ENCODE measurements around the gene COL11A2. TPM values are rescaled to one million over a fixed set of nuclear protein-coding genes. Genes with fewer than 3 reads are reported as not detected.
A peak's percentile ranks its signal among the peaks of the same experiment; 100 is the strongest.

COL11A2 gene
- total and polyA plus RNA-seq, 7 donors = 0.16 to 1.4 (median 0.50) TPM; not detected in 3

DNA sequence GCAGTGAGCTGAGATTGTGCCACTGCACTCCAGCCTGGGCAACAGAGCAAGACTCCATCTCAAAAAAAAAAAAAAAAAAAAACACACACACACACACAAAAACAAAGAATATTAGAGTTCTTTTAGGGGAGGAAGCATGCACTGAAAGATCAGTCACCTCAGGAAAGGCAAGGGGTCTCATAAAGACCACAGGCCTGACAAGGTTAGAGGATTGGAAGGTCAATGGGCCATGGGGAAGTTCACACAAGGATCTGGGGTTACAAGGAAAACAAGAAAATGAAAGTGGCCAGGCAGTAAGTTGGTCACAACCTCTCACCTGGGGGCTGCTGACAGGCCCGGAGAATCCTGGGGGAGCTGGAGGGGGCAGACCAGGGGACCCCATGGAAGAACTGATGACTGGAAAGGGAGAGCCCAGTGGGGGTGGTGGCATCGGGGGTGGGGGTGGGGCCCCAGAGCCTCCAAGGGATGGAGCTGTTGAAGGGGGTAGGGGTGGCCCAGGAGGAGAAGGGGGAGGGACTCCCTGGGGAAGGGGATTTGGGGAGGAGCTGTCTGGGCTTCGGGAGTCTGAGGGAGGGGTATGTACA, 6.7 kb upstream of the COL11A2 start:
- intact Hi-C loops (cut with DNase I) = no loop called here
- Histone ChIP-seq H3K27ac (peak overlapping the region; percentile 91 to 98 (median 96)), H3K27me3 (no peaks in the 10 kb centered on the region), H3K4me1 (peaks cover 0 to 56% (median 41%) of the 10 kb centered on the region in 4 donors), H3K9me3 (no peaks in the 10 kb centered on the region), H3K4me3 (peak overlapping the region; percentile 77 to 90 (median 84)), H3K36me3 (peaks cover 20 to 63% (median 40%) of the 10 kb centered on the region in 4 donors)
- WGBS, 2 donors = 31 to 43% methylated on average over 3 of the region's 3 CpGs
- DNase-seq = no peak
- TF ChIP-seq EP300 (IDR thresholded peaks at IDR 0.05) = no peak
- TF ChIP-seq POLR2AphosphoS5 (IDR thresholded peaks at IDR 0.05) = no peak
- TF ChIP-seq, protein P1, sequence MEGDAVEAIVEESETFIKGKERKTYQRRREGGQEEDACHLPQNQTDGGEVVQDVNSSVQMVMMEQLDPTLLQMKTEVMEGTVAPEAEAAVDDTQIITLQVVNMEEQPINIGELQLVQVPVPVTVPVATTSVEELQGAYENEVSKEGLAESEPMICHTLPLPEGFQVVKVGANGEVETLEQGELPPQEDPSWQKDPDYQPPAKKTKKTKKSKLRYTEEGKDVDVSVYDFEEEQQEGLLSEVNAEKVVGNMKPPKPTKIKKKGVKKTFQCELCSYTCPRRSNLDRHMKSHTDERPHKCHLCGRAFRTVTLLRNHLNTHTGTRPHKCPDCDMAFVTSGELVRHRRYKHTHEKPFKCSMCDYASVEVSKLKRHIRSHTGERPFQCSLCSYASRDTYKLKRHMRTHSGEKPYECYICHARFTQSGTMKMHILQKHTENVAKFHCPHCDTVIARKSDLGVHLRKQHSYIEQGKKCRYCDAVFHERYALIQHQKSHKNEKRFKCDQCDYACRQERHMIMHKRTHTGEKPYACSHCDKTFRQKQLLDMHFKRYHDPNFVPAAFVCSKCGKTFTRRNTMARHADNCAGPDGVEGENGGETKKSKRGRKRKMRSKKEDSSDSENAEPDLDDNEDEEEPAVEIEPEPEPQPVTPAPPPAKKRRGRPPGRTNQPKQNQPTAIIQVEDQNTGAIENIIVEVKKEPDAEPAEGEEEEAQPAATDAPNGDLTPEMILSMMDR (IDR thresholded peaks at IDR 0.05) = no peak
- no peak for TF ChIP-seq POLR2A (IDR thresholded peaks at IDR 0.05)

DNA sequence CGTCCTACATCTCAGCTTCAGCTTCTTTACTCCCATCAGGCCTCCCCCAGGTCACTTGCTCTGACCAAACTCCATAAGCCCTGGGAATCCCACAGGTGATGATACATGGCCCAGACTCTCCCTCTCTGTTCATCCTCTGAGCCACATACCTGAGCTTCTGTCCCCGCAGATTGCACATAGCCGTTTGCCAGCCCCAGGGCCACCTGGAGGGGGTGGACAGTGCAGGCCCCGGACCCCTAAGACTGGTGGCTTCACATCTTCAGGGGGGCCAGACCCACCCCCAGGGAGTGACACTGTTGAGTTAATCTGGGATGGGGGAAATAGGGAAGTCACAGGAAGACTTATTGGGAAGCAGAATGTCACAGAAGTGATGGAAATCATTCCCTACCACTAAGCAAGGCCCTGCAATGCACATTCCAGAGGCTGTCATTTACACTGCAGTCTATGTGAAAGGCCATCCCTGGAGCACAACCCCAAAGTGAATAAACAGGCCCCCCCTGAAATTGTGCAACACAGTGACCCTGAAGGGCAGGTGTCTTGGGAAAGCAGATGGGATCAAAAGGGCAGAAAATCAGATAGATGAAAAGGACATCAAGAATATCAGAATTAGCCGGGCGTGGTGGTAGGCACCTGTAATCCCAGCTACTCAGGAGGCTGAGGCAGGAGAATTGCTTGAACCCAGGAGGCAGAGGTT, 6.0 kb upstream of the COL11A2 start:
- WGBS, 2 donors = 66 to 87% methylated on average over 6 of the region's 6 CpGs
- Histone ChIP-seq H3K27me3 (no peaks in the 10 kb centered on the region), H3K36me3 (peaks cover 16 to 56% (median 36%) of the 10 kb centered on the region in 4 donors), H3K9me3 (no peaks in the 10 kb centered on the region), H3K4me1 (peaks cover 0 to 53% (median 42%) of the 10 kb centered on the region in 4 donors), H3K4me3 (no peak overlapping the region), H3K27ac (peak overlapping the region in 2 of 4 donors; percentile 50 to 98)
- intact Hi-C loops (cut with DNase I) = no loop called here
- no peak for TF ChIP-seq POLR2AphosphoS5 (IDR thresholded peaks at IDR 0.05)
- TF ChIP-seq POLR2A (IDR thresholded peaks at IDR 0.05) = no peak
- TF ChIP-seq EP300 (IDR thresholded peaks at IDR 0.05) = no peak
- TF ChIP-seq, protein P1 (IDR thresholded peaks at IDR 0.05) = no peak
- no peak for DNase-seq

DNA sequence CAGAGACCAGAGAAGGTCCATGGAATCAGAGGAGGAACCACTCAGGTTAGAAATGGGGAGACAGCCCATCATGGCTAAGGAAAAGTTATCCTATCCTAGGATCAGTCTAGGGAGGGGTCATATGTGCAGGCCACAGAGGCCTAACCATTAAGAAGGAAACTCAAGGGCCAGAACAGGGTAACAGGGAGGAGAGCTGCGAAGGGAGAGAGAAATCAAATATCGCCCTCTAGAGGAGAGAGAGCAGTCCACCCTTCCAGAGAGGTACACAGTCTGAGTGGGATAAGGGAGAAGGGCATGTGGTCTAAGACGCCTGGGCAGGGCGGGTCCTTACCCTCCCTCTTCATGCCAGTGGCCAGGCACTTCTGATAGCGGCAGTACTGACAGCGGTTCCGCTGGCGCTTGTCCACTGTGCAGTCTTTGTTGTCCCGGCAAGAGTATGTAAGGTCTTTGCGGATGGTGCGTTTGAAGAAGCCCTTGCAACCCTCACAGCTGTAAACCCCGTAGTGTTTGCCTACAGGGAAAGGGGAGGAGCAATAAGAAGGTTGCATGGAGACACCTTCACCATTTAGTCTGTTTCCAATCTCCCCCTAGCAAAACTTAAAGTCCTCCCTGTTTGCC, 5.3 kb upstream of the COL11A2 start:
- intact Hi-C loops (cut with DNase I) = no loop called here
- no peak for DNase-seq
- Histone ChIP-seq H3K9me3 (no peaks in the 10 kb centered on the region), H3K27ac (peak overlapping the region in 2 of 4 donors; percentile 50 to 98), H3K4me3 (no peak overlapping the region), H3K36me3 (peaks cover 11 to 49% (median 29%) of the 10 kb centered on the region in 4 donors), H3K27me3 (no peaks in the 10 kb centered on the region), H3K4me1 (peaks cover 0 to 55% (median 45%) of the 10 kb centered on the region in 4 donors)
- WGBS, 2 donors = 14 to 47% methylated on average over 12 of the region's 12 CpGs
- TF ChIP-seq EP300 (IDR thresholded peaks at IDR 0.05) = no peak
- TF ChIP-seq, protein P1 (IDR thresholded peaks at IDR 0.05) = peak; percentile 49 to 65 (median 52)

DNA sequence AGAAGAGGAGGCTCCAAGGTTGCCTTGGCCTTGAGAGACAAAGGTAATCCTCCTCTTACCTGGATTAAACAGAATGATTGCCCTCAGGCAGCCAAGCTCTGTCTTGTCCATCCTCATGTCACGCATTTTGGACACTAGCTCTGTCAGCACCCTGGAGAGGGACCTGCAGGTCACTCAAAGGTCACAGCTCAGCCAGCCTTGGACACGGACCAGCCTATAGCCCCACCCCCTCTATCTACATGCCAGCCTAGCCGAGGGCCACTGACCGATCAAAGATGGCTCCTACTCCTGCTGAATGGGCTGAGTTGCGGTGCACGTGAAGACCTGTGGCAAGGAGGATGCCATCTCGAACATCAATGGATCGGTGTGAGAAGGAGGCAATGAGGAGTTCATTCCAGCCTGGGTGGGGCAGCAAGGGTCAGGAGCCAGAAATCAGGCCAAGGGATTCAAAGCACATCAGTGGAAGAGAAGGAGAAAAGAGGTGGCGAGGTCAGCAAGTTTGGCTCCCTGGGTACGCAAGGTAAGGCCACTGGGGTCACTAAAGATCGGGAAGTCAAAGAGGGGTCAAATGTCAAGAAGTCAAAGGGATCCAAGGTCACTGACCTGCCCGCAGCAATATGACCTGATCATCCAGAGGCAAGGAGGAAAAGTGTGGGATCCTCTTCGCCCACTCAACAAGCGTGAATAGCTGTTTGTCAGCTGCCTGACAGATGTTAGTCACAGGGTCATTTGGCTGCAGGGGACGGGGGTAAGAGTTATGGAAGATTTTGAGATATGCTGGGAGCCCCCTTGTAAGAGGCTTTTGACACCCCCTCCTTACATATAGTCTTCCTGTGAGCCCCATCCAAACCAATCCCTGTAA, 3.3 kb upstream of the COL11A2 start:
- no peak for DNase-seq
- no peak for TF ChIP-seq POLR2A (IDR thresholded peaks at IDR 0.05)
- intact Hi-C loops (cut with DNase I) = no loop called here
- Histone ChIP-seq H3K9me3 (no peaks in the 10 kb centered on the region), H3K4me1 (peaks cover 0 to 45% (median 37%) of the 10 kb centered on the region in 4 donors), H3K4me3 (no peak overlapping the region), H3K36me3 (peaks cover 11 to 41% (median 25%) of the 10 kb centered on the region in 4 donors), H3K27ac (no peak overlapping the region), H3K27me3 (peaks cover 0 to 16% (median 13%) of the 10 kb centered on the region in 3 donors)
- WGBS, 2 donors = 88 to 89% methylated on average over 15 of the region's 15 CpGs
